ENCODE data around the gene PCNX2.
A peak's percentile ranks its signal among the peaks of the same experiment; 100 is the strongest.

Gene PCNX2

GRCh38 chr1:233319272-233319671 lies 23.7 kb upstream of the PCNX2 start:
- no peak for DNase-seq

DNA sequence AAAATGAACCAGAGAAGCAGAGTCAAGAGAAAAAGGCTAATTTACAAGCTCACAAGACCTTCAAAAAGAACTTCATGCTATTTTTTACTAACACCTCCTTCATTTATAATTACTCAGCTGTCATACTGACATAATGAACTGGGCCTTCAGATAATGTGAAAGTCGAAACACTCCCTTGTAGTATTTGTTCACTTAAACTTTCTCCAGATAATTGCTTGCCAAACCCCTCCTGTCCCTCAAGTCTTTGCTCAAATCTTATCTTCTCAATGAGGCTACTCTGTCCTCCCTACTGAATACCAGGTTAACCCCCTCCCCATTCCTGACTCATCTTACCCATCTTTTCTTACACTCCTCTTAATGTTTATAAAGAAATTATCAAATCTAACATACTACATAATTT lies 20.9 kb upstream of the PCNX2 start:
- DNase-seq: no peak

- DNase-seq: no peak
Measured at GRCh38 chr1:233315718-233316301, 20.3 kb upstream of the PCNX2 start.

GRCh38 chr1:233313434-233314155 lies 18.1 kb upstream of the PCNX2 start:
- no peak for DNase-seq

DNA sequence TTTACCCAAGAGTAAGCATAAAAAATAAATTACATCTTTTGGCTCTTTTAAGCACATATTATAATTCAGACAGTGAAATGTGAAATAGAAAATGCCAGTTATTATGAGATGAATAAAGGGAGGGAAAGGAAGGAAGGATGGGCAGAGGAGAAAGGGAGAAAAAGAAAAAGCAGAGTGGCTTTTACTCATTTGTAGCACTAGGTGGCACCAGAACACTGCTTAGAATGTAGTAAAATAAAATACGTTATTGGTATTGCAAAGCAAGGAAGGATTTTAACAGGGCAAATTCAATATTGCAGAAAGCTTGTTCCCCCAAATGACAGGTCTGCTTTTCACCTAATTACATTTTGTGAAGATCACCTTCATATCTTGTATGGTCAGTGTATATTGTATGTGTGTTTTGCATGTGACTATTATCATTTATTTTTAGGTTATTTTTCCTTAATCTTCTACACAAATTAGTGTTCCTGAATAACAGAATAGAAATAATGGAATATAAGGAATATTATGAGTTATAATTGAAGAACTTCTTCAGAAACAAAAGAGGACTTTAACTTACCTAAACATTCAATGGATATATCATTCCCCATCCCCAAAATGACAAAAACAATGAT lies 9.1 kb upstream of the PCNX2 start:
- DNase-seq: peak; percentile 39 to 66 (median 53)

- no peak for DNase-seq
Measured at GRCh38 chr1:233300326-233300725, 4.8 kb upstream of the PCNX2 start.

GRCh38 chr1:233299450-233299849 lies 3.9 kb upstream of the PCNX2 start:
- no peak for DNase-seq

DNA sequence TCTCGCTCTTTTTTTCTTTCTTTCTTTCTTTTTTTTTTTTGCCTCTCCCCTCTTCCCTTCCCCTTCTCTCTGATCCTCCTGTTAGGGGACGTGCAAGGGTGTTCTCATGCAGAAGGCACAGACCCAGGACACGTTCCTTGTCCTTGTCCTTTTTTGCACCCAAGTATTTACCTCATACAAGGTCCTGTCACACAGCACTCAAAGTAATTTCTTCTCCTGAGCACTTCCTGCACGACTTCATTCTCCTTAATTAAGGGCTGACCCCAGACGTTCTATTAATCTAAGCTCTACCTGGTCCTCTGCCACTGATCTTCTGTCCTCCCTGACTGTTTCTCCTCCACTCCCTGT lies 424 bp upstream of the PCNX2 start:
- no peak for DNase-seq

- DNase-seq: peak; percentile 43 to 61 (median 54)
Measured at GRCh38 chr1:233294913-233295236, 650 bp downstream of the PCNX2 start.

- peak in 3 of 4 experiments; percentile 13 to 29 (median 21) for DNase-seq
Measured at GRCh38 chr1:233293556-233294446, 1.7 kb downstream of the PCNX2 start.

GRCh38 chr1:233290396-233291034 lies 5.0 kb downstream of the PCNX2 start:
- DNase-seq: peak in 3 of 4 experiments; percentile 44 to 66 (median 45)

GRCh38 chr1:233289676-233290075 lies 5.8 kb downstream of the PCNX2 start:
- no peak for DNase-seq

DNA sequence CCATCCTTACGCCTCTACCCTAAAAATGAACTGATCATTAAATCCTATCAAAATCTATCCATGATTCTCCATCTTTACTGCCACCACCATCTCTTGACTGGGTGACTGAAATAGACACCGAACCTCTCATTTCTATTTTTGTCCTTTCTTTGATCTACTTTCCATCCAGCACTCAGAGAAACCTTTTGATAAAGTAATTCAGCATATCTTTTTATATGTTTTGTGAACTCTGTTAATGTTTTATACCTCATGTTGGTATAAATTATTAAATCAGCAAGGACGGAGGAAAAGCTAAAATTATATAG lies 13.0 kb downstream of the PCNX2 start:
- DNase-seq: no peak

- DNase-seq: peak; percentile 41 to 78 (median 64)
Measured at GRCh38 chr1:233281711-233282581, 13.6 kb downstream of the PCNX2 start.

- DNase-seq: no peak
Measured at GRCh38 chr1:233279971-233280370, 15.6 kb downstream of the PCNX2 start.

DNA sequence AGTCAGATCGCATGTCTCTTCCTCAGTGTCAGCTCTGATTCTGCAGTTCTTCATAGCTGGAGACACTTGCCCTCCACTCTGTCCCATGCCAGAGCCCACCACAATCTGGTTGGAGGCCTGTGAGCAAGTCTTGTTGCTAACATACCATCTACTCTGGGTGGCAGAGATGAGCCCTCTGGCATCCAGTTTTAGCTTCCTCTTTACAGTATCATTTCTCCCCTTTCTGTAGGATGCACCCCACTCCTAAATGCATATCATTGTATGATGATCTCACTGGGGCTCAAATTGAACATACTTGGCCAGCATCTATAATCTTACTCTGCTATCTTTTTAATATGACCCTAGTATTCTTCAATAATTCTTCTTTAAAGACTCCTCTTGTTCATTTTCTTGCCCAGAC lies 16.9 kb downstream of the PCNX2 start:
- DNase-seq: peak; percentile 31 to 58 (median 41)

DNA sequence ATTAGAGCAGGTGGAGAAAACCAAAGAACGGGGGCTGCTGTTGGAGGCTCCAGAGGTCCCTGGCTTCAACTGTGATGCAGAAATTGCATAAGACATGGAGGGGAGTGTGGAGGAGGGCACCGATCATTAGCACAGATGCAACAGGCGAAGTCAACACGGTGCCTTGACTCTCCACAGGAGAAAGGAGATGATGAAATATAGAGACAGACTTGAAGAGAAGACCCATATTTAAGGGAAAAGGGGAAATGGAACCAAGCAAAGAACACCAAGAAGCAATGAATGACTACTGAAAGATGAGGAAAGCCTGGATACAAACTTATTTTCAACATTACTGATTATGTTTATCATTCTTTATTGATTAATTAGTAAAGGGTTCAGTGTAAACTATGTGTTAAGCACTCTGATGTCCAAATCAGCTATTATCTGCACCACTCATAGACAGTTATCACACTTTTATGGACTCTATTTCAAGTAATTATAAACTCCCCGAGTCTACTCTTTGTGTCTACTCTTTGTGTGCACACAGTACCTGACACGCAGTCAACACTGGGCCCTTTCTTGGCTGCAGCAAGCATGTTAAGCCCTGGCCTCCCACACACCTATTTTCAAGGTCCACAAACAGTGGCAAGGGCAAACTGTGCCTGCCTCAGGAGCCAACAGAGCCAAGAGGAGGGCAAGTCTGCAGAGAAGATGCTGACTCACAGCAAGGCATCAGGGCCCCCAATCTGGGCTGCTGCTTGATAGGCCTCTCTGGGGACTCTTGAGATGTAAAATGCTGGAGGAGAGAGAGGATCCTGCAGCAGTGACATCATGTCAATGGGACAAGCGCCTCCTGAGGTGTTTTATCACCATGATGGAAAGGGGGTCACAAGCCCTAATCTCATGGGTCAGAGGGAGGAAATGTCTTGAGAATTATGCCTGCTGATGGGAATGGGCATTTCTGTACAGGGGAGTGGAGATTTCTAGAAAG lies 17.6 kb downstream of the PCNX2 start:
- peak in 3 of 4 experiments; percentile 47 to 61 (median 57) for DNase-seq

DNA sequence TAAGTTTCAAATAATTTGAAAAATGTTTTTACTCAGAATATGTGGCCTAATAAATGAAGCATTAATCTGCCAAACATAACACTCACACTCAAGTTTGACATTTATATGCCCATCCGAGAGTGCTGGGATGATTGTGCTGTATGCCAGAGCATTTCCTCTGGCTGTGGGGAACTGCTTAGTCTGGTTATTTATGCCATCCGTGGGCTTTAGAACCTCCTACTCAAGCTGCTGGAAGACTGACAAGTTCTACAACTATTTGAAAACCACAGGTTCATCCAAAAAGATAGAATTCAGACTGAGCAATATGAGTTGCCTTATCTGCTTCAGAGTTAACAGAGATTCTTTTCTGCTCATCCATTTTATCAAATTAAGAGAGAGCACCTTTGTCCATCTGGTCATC lies 25.9 kb downstream of the PCNX2 start:
- peak in 3 of 4 experiments; percentile 43 to 61 (median 49) for DNase-seq

- peak in 3 of 4 experiments; percentile 47 to 52 (median 48) for DNase-seq
Measured at GRCh38 chr1:233268389-233269022, 27.0 kb downstream of the PCNX2 start.

DNA sequence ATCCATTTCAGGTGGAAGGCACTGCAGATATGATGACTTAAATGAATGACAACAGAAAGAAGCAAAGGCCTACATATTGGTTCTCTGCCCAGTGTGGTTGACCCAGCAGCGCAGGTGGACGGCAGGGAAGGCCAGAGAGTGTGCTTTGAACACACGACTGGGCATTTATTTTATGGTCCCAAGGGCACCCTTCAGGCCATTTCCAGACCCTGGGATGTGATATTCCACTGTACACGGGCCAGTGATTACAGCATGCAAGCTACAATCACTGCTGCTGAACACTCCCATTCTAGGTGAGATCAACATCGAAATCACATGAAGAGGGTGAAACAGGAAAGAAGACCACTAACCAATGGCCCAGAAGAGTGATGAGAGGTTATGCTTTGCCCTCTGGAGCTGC lies 33.8 kb downstream of the PCNX2 start:
- no peak for DNase-seq
